HepG2 (cell line): ENCODE data around the gene GCH1. TPM values are rescaled to one million over a fixed set of nuclear protein-coding genes. Genes with fewer than 3 reads are reported as not detected.

Experiments used
- ARID2 ChIP-seq: sonication (generic); formaldehyde crosslinking; IDR thresholded peaks from 2 replicates; pipeline ENCODE4 v1.8.1; 2022; ENCODE audit warnings: mild to moderate bottlenecking, missing genetic modification reagents, borderline replicate concordance
- CAMTA2 ChIP-seq: sonication (generic); formaldehyde crosslinking; IDR thresholded peaks from 2 replicates; pipeline ENCODE4 v1.4.0; 2020; ENCODE audit warnings: mild to moderate bottlenecking, missing genetic modification reagents, borderline replicate concordance
- CHD4 ChIP-seq: fragments of 200-600 bp; sonication (generic); IDR thresholded peaks from 2 replicates; pipeline ENCODE4 v1.7.0; 2017; ENCODE audit warnings: mild to moderate bottlenecking, low read length, borderline replicate concordance
- DMAP1 ChIP-seq: IDR thresholded peaks from 2 replicates; pipeline ENCODE4 v1.6.1; 2016
- FOXM1 ChIP-seq: sonication (generic); formaldehyde crosslinking; IDR thresholded peaks from 2 replicates; pipeline ENCODE4 v1.5.0; 2020; ENCODE audit warnings: missing genetic modification reagents
- HOXA5 ChIP-seq: sonication (generic); formaldehyde crosslinking; IDR thresholded peaks from 2 replicates; pipeline ENCODE4 v1.4.0; 2020; ENCODE audit warnings: missing genetic modification reagents
- KLF6 ChIP-seq: IDR thresholded peaks from 2 replicates; pipeline ENCODE4 v1.8.0; 2016; ENCODE audit warnings: missing biosample characterization, missing genetic modification reagents
- MED8 ChIP-seq: sonication (generic); formaldehyde crosslinking; IDR thresholded peaks from 2 replicates; pipeline ENCODE4 v1.8.1; 2023; ENCODE audit warnings: mild to moderate bottlenecking, missing genetic modification reagents; ENCODE audit not compliant: insufficient replicate concordance
- PAX8 ChIP-seq: sonication (generic); formaldehyde crosslinking; IDR thresholded peaks from 2 replicates; pipeline ENCODE4 v1.8.0; 2022; ENCODE audit warnings: mild to moderate bottlenecking, missing genetic modification reagents, borderline replicate concordance
- PTBP1 ChIP-seq: fragments of 200-400 bp; formaldehyde crosslinking; IDR thresholded peaks from 2 replicates; pipeline ENCODE4 v1.6.1; 2018; ENCODE audit warnings: low read length, low read depth; ENCODE audit not compliant: poor library complexity, severe bottlenecking
- SP1 ChIP-seq, 2 experiments: fragments of 450-650 bp in 1 of 2; sonication (generic) in 1 of 2; formaldehyde crosslinking in 1 of 2; IDR thresholded peaks; 2 replicates each; pipeline versions ENCODE4 v1.4.0 to v1.6.1; 2016 to 2020; ENCODE audit warnings: missing genetic modification reagents in 1 of 2
- SUZ12 ChIP-seq: fragments of 150-350 bp; IDR thresholded peaks from 2 replicates; pipeline ENCODE4 v1.6.1; 2014; ENCODE audit warnings: low read depth, low read length
- TAF15 ChIP-seq: fragments of 200-400 bp; formaldehyde crosslinking; IDR thresholded peaks from one replicate; pipeline ENCODE4 v1.6.1; 2018; ENCODE audit warnings: mild to moderate bottlenecking, low read depth, low read length; ENCODE audit not compliant: poor library complexity, severe bottlenecking
- TEAD3 ChIP-seq: optimal IDR thresholded peaks from 2 replicates; pipeline ENCODE3; 2016; ENCODE audit warnings: borderline replicate concordance
- U2AF2 ChIP-seq: fragments of 200-400 bp; formaldehyde crosslinking; IDR thresholded peaks from 2 replicates; pipeline ENCODE4 v1.6.1; 2017; ENCODE audit warnings: low read depth, mild to moderate bottlenecking, low read length
- ZBTB8A ChIP-seq: sonication (generic); formaldehyde crosslinking; IDR thresholded peaks from 2 replicates; pipeline ENCODE4 v1.4.0; 2020; ENCODE audit warnings: mild to moderate bottlenecking, low read depth, missing genetic modification reagents, borderline replicate concordance
- ZNF143 ChIP-seq: sonication (generic); formaldehyde crosslinking; IDR thresholded peaks from 2 replicates; pipeline ENCODE4 v1.4.0; 2020; ENCODE audit warnings: missing genetic modification reagents
- ZNF276 ChIP-seq: sonication (generic); formaldehyde crosslinking; IDR thresholded peaks from 2 replicates; pipeline ENCODE4 v1.4.0; 2020; ENCODE audit warnings: mild to moderate bottlenecking, low read depth, missing genetic modification reagents
- ZNF451 ChIP-seq: sonication (generic); formaldehyde crosslinking; IDR thresholded peaks from 2 replicates; pipeline ENCODE4 v1.5.0; 2020; ENCODE audit warnings: mild to moderate bottlenecking, missing genetic modification reagents
- ZNF512 ChIP-seq: sonication (generic); formaldehyde crosslinking; IDR thresholded peaks from 2 replicates; pipeline ENCODE4 v1.4.0; 2020; ENCODE audit warnings: mild to moderate bottlenecking, missing genetic modification reagents
- ZNF549 ChIP-seq: sonication (generic); formaldehyde crosslinking; IDR thresholded peaks from 2 replicates; pipeline ENCODE4 v1.5.0; 2020; ENCODE audit warnings: missing genetic modification reagents
- ZSCAN21 ChIP-seq: sonication (generic); formaldehyde crosslinking; IDR thresholded peaks from 2 replicates; pipeline ENCODE4 v1.8.0; 2022; ENCODE audit warnings: mild to moderate bottlenecking, missing genetic modification reagents, moderate library complexity, borderline replicate concordance
- polyA plus RNA-seq, 8 experiments: library from polyadenylated mRNA; depleted of rRNA in 3 of 8; stranded (reverse) in 7 of 8; unstranded in 1 of 8; fragments of >200 nt; fragmentation: Illumina TruSeq in 4 of 8; extraction: Trizol in 4 of 8; gene quantifications; 2 replicates each; pipeline versions ENCODE4 v1.2.1 to v1.2.3, GENCODE V29; 2011 to 2016; ENCODE audit warnings: low read depth in 4 of 8, missing spikeins in 1 of 8, mixed read lengths in 1 of 8; ENCODE audit not compliant: insufficient read depth in 1 of 8
- total RNA-seq, 5 experiments: library from RNA; depleted of rRNA; stranded (reverse); fragments of >200 nt; fragmentation: Illumina TruSeq; extraction: Trizol; gene quantifications; 2 replicates each; pipeline ENCODE4 v1.2.3, GENCODE V29; 2016; ENCODE audit warnings: low read depth in 1 of 5
- TF ChIP-seq, protein P1 (sequence below): IDR thresholded peaks from 2 replicates; pipeline ENCODE4 v1.6.1; 2016; ENCODE audit warnings: missing genetic modification reagents, missing compliant biosample characterization

GCH1 gene
- total and polyA plus RNA-seq, 2 of the 13 experiments (the other 11 are each of a cell fraction or from before 2014, with no cell fraction given): 15.0 to 25.2 TPM

DNA sequence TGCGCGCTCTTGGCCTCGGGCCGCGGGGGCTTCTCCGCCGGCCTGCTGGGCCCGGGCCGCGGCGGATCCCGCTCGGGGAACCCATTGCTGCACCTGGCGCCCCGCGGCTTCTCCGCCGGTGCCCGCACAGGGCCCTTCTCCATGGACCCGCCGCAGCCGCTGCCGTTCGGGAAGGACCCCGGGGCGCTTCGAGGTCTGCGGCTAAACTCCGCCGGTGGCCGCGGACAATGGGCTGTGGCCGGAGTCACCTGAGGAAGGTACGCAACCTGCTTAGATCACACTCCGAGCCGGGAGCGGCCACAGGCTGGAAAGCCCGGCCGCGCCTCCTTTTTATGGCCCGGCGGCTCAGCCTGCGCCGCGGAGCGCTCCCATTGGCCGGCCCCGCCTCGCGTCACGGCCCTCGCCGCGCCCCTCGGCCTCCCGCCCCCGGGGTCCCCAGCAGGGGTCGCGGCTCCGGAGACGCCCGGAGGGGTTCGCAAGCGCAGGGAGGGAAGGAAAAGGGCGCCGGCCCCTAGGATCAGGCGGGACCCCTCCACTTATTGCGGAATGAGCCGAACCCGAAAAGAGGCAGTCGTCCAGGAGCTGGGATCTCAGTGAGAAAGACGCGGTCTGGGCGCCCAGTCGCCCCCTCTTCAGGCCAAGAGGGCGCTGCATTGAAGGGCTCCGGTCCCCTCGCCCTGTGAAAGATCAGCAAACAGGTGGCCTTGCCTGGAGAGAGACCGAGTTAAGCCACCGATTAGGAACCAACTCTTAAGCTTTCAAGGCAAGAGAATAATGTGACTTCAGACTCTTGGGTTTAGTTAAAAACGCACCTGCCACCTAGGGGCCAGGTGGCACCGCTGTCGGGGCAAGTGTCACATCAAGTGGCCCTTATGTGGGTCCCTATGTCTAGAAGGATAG, at the start of gene GCH1 (continued):
- TF ChIP-seq PTBP1: no peak
- peak; percentile 19; the same call in 1 of the 2 replicates for TF ChIP-seq PAX8
- peak; percentile 79; the same call in 1 of the 2 replicates for TF ChIP-seq KLF6 (CRISPR knock-in tag)
- no peak; the same call in 1 of the 2 replicates for TF ChIP-seq ZNF143 (CRISPR knock-in tag)
- TF ChIP-seq ZNF276 (CRISPR knock-in tag): peak; percentile 43; the same call in 1 of the 2 replicates
- TF ChIP-seq TEAD3 (CRISPR knock-in tag): no peak
- 0 out of 2 replicates have a peak, but pooled peaks have one; percentile 6 for TF ChIP-seq ARID2 (CRISPR knock-in tag)
- TF ChIP-seq SP1 (IDR thresholded peaks at IDR 0.05): no peak
- TF ChIP-seq SP1 (CRISPR knock-in tag; IDR thresholded peaks at IDR 0.05): 0 out of 2 replicates have a peak, but pooled peaks have one; percentile 36
- TF ChIP-seq ZNF512: no peak
- TF ChIP-seq CHD4: no peak; the same call in 1 of the 2 replicates
- TF ChIP-seq U2AF2: no peak
- TF ChIP-seq HOXA5: 0 out of 2 replicates have a peak, but pooled peaks have one; percentile 34
- no peak for TF ChIP-seq TAF15
- TF ChIP-seq ZBTB8A (CRISPR knock-in tag): peak; percentile 97; the same call in 1 of the 2 replicates
- TF ChIP-seq DMAP1 (CRISPR knock-in tag): 0 out of 2 replicates have a peak, but pooled peaks have one; percentile 9
- TF ChIP-seq, protein P1, sequence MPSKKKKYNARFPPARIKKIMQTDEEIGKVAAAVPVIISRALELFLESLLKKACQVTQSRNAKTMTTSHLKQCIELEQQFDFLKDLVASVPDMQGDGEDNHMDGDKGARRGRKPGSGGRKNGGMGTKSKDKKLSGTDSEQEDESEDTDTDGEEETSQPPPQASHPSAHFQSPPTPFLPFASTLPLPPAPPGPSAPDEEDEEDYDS (CRISPR knock-in tag): peak; percentile 92
- no peak for TF ChIP-seq SUZ12
- 0 out of 2 replicates have a peak, but pooled peaks have one; percentile 44 for TF ChIP-seq FOXM1
- TF ChIP-seq ZNF549 (CRISPR knock-in tag): no peak
- TF ChIP-seq MED8: no peak
- no peak for TF ChIP-seq ZSCAN21 (CRISPR knock-in tag)
- TF ChIP-seq ZNF451 (CRISPR knock-in tag): no peak
- TF ChIP-seq CAMTA2 (CRISPR knock-in tag): peak; percentile 10; the same call in 1 of the 2 replicates
